ENCODE data around the gene N4BP2. TPM values are rescaled to one million over a fixed set of nuclear protein-coding genes. Genes with fewer than 3 reads are reported as not detected.

N4BP2 gene
- total RNA-seq, 1 donor: 15.4 TPM

DNA sequence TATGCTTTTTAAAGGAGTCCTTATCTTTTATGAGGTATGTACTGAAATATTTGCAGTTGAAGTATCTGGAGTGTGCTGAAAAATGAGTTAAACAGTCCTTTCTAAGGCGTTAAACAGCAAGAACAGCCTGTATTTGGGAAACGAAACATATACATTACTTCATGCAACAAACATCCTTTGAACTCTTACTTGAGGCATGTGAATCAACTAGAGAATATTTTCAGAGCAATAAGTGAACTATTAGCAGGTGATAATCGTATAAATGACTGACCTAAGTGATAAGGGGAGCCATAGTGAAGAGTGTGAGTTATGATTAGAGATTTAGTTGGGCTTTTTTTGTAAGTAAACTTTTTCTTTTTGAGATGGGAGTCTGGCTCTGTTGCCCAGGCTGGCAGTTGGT lies 94.3 kb downstream of the N4BP2 start:
- H3K4me3 ChIP-seq (ENCODE audit: low read depth, low read length): no peak overlapping the region
- no peak for DNase-seq (ENCODE audit: low read depth)
- TF ChIP-seq, protein P1, sequence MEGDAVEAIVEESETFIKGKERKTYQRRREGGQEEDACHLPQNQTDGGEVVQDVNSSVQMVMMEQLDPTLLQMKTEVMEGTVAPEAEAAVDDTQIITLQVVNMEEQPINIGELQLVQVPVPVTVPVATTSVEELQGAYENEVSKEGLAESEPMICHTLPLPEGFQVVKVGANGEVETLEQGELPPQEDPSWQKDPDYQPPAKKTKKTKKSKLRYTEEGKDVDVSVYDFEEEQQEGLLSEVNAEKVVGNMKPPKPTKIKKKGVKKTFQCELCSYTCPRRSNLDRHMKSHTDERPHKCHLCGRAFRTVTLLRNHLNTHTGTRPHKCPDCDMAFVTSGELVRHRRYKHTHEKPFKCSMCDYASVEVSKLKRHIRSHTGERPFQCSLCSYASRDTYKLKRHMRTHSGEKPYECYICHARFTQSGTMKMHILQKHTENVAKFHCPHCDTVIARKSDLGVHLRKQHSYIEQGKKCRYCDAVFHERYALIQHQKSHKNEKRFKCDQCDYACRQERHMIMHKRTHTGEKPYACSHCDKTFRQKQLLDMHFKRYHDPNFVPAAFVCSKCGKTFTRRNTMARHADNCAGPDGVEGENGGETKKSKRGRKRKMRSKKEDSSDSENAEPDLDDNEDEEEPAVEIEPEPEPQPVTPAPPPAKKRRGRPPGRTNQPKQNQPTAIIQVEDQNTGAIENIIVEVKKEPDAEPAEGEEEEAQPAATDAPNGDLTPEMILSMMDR (IDR thresholded peaks at IDR 0.05; ENCODE audit: insufficient read depth, low read length): no peak

- TF ChIP-seq, protein P1 (IDR thresholded peaks at IDR 0.05; ENCODE audit: insufficient read depth, low read length): no peak
- DNase-seq (ENCODE audit: low read depth): no peak
- no peak overlapping the region for H3K4me3 ChIP-seq (ENCODE audit: low read depth, low read length)
Observed at GRCh38 chr4:40152637-40153036, 96.0 kb downstream of the N4BP2 start.

- H3K4me3 ChIP-seq (ENCODE audit: low read depth, low read length): no peak overlapping the region
- DNase-seq (ENCODE audit: low read depth): no peak
- TF ChIP-seq, protein P1 (IDR thresholded peaks at IDR 0.05; ENCODE audit: insufficient read depth, low read length): no peak
Observed at GRCh38 chr4:40157436-40157835, 100.8 kb downstream of the N4BP2 start.

GRCh38 chr4:40160258-40160657 lies 103.6 kb downstream of the N4BP2 start:
- no peak for DNase-seq (ENCODE audit: low read depth)
- TF ChIP-seq, protein P1 (IDR thresholded peaks at IDR 0.05; ENCODE audit: insufficient read depth, low read length): no peak
- H3K4me3 ChIP-seq (ENCODE audit: low read depth, low read length): no peak overlapping the region

DNA sequence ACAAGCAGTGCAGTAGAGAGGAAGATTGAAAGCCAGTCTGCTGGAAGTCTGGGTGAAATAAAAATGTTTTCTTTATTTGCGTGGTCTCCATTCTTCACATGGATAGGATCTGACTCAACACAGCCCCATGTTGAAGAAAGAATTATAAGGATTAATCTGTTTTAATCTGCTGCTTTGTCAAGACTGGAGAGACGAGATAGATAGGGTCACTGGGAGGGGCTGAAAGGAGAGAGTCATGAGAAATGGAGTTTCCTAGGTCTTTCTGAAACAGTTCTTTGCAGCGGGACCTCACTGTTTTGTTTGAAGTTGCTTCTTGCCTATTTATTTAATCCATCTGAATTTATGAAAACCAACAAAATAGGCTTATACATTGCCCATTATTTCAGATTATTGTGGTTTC lies 107.8 kb downstream of the N4BP2 start:
- DNase-seq (ENCODE audit: low read depth): no peak
- H3K4me3 ChIP-seq (ENCODE audit: low read depth, low read length): no peak overlapping the region
- TF ChIP-seq, protein P1 (IDR thresholded peaks at IDR 0.05; ENCODE audit: insufficient read depth, low read length): no peak

- no peak overlapping the region for H3K4me3 ChIP-seq (ENCODE audit: low read depth, low read length)
- no peak for DNase-seq (ENCODE audit: low read depth)
- TF ChIP-seq, protein P1 (IDR thresholded peaks at IDR 0.05; ENCODE audit: insufficient read depth, low read length): no peak
Observed at GRCh38 chr4:40165916-40166315, 109.3 kb downstream of the N4BP2 start.

- H3K4me3 ChIP-seq (ENCODE audit: low read depth, low read length): no peak overlapping the region
- DNase-seq (ENCODE audit: low read depth): no peak
- TF ChIP-seq, protein P1 (IDR thresholded peaks at IDR 0.05; ENCODE audit: insufficient read depth, low read length): no peak
Observed at GRCh38 chr4:40168070-40168469, 111.4 kb downstream of the N4BP2 start.

Data from fibroblast of the aortic adventitia (primary cell).